ENCODE data around the gene MATK. TPM values are rescaled to one million over a fixed set of nuclear protein-coding genes. Genes with fewer than 3 reads are reported as not detected.
"Not testable (repeated sequence)": the region's sequence is repeated elsewhere in the genome, so short reads cannot be mapped to it uniquely, and the experiment has no call there.

Gene MATK
- total RNA-seq, 1 experiment from 2014 or later, result not detected

DNA sequence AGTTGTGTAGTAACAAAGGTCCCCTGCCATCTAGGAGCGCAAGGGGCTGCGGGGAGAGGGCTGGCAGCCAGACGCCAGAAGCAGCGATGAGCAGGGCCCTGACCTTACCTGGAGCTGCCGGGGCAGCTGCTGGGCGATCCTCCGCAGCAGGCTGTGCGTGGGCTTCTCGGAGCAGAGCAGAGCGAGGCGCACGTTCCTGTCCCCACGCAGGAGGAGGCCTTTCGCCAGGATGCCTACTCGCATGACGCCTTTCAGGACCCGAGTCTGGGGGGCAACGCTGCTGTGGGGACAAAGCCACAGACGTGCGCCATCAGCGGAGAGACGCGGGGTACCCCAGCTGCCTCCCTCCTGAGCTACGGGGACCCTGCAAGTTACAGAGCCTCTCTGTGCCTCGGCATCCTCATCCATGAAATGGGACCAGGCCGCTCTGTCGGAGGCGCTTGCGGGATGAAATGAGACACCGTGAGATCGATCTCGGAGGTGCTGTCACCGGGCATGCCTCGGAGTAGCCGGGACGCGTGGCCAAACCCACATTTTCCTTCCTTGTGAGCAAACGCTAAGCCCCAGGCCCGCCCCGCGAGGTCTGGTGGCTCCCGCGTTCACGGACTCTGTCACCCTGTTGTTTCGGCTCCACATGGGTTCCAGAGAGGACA is 30.5 kb upstream of the MATK start:
- DNase-seq (ENCODE audit: low read depth), result no peak

DNA sequence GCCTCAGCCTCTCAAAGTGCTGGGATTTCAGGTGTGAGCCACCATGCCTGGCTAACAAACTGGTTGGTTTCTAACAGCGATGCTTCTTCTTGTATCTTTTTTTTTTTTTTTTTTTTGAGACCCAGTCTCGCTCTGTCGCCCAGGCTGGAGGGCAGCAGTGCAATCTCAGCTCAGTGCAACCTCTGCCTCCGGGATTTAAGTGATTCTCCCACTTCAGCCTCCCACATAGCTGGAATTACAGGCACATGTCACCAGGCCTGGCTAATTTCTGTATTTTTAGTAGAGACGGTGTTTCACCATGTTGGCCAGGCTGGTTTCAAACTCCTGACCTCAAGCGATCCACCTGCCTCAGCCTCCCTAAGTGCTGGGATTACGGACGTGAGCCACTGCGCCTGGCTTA is 30.0 kb upstream of the MATK start:
- not testable (repeated sequence) for DNase-seq (ENCODE audit: low read depth)

DNA sequence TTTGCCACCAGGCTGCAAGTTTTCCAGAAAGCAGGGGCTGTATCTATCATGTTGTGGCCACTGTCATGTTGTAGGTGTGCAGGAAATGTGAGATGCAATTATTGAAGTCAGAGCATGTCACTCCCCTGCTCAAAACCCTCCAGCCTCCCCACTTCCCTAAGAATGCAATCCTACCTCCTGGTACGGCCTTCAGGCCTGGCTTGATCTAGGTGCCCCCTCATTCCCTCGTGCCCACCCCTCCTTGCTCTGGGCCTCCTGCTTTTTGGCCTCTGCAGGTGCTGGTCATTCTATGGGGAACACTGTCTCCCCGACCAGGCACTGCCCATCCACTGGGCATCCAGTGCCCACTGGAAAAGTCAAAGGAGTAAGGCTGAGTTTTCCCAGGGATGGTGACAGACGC is 28.5 kb upstream of the MATK start:
- no peak for DNase-seq (ENCODE audit: low read depth)

DNA sequence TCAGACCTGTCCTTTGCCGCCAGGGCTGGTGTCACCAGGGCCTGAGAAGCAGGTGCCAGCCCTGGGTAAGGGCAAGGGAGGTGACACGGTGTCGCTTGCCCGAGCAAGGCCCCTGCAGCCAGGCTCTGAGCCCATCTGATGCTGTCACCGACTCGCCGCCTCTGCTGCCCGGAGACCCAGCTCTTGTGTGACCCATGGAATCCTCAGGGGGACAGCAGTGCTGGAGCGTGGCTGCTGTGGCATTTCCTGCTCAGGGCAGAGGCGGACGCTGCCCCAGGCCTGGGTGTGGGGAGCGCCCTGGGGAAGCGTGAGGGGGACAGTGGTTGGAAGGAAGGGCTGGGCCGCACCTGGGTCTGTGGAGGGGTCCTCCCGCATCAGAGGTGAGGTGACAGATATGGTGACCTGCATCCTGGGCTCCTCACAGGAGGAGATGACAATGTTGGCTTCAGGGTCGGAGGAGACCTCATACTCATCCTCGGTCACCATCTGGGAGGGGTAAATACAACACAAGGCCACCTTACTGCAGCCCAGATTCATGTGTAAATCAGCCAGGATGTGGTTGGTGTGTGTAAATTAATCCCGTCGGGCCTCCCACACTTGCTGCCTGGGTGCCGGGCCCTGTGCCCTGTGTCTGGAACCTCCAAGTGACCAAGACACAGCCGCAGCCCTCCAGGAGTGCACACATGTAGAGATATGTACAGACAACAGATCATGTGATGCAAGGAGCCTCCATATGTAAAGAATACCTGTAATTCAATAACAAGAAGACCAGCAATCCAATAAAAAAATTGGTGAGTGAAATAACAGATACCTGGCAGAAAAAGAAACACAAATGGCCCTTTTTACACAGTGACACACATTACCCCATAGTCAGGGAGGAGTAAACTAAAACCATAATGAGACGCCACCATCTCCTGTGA is 27.6 kb upstream of the MATK start:
- no peak for DNase-seq (ENCODE audit: low read depth)

DNA sequence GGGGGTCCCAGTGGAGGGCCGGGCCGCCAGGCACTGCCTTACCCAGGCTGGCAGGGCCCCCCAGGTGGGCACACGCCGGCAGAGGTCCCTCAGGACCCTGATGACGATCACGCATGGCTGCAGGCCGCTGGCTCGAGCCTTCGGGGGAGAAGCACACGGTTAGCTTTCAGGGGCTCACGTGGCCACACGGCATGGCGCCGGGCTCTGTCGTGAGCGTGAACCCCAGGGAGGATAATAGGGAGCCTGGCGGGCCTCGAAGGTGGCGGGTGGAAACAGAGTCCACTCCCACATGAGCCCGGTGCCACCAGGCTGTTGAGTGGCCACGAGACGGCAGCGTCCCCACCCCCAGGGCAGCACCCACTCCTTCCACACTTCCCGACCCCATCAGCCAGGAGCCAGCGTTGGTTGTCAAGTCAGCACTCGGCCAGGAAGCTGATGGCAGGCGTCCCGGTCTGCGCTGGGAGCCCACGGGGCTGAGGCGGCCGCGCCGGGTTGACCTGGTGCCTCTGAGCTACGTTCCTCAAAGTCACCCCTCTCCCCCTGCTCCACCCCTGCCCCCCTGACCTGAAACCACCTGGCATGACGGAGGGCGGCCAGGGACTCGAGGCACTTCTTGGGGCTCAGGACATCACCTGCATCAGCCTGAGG is 24.7 kb upstream of the MATK start:
- DNase-seq (ENCODE audit: low read depth), result no peak

DNA sequence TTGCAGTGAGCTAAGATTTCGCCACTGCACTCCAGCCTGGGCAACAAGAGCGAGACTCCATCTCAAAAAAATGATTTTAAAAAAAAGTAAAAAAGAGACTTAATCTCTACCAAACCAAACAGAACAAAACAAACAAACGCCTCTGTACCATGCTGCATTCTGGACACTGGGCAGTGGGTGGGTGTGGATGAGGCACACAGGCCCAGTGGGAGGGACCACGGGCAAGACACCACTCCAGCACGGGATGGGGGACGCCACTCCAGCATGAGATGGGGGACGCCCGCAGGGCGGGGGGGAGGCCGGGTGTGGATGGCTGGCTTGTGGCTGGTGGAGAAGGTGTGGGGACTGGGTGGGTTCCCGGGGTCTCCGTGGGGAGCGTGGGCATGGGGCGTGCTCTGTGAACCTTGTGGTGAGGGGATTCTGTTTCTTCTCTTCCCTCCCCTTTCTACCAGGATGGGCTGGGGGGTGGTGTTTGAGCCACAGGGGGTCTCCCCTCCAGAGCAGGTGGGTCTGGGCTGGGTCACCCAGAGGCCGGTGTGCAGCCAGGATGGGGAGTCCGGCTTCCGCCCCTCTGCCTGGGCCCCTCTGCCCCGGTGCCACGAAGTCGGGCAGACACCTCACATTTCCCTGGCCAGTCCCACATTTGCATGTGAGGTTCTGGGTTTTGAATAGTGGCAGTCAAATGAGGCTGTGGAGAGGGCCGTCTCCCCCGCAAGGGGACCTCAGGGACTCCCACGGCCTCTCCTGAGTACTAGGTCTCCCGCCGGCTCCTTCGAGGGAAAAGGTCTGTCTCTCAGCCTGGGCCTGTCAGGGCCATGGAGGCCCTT is 23.9 kb upstream of the MATK start:
- no peak for DNase-seq (ENCODE audit: low read depth)

DNA sequence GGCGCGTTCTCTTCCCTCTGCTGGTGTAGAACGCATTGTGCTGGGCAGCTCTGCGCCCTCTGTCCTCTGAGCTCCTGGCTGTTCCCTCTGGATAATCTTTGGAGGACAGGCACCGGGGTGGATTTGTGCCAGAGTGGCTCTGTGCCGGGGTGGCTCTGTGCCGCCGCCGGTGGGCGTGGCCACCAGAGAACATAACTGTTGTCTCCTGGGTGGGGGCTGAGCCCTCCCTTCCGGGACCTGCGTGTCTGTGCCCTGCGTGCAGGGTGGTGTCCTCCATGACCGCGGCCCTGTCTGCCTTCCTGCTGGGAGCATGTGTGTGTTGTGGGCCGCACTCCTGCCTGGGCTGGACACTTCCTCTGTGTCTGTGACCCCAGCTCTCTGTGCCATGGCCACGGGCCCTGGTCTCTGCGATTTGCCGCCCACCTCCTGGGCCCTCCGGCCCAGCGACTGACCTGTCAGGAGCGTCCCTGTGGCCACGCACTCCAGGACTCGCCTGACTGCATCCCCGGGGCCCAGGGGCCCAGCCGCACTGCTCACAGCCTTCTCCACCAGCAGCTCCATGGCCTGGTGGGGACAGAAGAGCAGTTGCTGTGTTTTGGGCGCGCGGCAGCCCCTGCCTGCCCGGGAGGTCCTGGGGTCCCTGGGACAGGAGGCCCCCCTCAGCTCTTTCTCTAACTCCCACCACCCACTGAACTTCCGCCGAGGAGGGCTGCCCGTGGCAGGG is 22.4 kb upstream of the MATK start:
- no peak for DNase-seq (ENCODE audit: low read depth)

DNA sequence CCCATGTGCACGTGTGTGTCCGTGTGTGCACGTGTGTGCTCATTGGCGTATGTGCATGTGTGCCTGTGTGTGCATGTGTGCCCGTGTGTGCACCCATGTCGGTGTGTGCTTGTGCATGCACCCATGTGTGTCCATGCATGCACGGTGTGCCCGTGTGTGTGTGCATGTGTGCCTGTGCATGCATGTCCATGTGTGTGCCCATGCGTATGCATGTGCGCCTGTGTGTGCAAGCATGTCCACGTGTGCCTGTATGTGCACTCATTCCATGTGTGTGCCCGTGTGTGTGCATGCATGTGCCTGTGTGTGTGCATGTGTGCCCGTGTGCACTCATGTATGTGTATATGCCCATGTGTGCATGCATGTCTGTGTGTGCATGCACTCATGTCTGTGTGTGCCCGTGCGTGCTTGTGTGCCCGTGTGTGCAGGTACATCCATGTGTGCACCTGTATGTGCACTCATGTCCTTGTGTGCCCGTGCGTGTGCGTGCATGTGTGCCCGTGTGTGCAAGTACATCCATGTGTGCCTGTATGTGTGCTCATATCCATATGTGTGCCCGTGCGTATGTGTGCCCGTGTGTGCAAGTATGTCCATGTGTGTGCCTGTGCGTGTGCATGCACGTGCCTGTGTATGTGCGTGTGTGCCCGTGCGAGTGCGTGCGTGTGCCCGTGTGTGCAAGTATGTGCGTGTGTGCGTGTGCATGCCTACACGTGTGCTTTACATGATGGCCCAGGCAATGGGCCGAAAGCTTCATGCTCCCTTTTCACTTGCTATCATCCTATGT is 21.6 kb upstream of the MATK start:
- no peak for DNase-seq (ENCODE audit: low read depth)

DNA sequence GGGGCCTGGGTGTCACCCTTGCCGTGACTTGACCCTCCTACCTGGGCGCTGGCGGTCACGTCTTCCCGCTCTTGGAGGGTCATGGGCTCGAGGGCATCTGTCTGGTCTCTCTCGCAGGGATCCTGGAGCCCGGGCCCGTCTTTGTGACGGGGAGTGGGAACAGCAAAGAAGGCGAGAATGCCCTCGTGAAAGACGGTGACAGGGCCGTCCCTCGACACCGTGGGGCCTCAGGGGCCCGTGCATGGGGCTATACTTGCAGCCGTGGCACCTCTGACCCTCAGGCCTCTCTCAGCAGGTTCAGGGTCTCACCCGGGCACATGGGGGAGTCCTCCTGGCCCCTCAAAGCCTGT is 20.9 kb upstream of the MATK start:
- DNase-seq (ENCODE audit: low read depth), result no peak

DNA sequence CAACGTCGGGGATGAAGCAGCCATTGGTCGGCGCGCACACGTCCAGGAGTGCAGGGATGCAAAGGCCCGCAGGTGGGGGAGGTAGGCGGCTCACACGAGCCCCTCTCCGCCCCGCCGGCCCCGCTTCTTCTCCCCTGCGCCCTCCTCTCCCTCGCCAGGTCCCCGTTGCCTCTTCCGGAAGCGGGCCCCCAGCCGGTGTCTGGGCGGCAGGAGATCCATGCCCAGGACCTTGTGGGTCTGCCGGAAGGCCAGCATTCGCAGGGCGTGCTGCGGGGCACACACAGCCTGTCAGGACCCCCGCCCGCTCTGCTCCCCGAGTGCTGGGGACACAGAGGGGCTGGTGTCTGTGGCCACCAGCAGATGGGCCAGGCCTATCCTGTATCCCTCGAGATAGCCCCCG is 19.7 kb upstream of the MATK start:
- DNase-seq (ENCODE audit: low read depth), result no peak

DNA sequence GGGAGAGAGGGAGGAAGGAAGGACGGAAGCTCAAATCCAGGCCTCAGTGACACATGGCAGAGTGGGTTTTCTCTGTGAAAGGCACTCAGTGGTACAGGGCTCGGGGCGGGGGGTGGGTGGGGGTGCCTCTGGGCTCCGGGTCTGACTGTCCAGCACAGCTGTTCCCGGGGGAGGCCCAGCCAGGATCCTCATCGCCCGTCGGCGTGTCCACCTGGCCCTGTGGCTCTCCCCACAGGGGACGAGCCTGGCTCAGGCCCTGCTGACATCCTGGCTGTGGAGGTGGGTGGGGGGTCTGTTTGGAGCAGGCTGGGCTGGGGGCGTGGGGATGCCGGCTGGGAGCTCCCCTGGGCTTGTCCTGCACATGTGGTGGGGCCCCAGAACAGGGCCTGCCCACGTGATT is 18.2 kb upstream of the MATK start:
- DNase-seq (ENCODE audit: low read depth), result no peak

DNA sequence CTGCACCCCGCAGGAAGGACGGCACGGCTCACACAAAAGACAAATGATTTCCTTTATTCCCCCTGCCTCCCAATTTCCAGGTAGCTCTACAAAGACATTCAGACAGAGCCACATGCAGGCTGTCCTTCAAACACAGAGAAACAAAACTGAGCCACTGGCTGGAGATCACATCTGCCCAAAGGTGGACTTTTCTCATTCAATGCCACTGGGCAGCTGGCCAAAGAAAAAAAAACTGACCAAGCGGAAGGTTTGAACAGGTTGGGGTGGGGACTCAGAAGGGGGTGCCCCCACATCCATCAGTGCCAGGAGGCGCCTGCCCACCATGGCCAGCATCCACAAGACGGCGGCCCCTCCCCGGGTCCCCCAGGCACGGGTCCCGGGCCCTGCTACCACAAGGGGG is 17.8 kb upstream of the MATK start:
- no peak for DNase-seq (ENCODE audit: low read depth)

DNA sequence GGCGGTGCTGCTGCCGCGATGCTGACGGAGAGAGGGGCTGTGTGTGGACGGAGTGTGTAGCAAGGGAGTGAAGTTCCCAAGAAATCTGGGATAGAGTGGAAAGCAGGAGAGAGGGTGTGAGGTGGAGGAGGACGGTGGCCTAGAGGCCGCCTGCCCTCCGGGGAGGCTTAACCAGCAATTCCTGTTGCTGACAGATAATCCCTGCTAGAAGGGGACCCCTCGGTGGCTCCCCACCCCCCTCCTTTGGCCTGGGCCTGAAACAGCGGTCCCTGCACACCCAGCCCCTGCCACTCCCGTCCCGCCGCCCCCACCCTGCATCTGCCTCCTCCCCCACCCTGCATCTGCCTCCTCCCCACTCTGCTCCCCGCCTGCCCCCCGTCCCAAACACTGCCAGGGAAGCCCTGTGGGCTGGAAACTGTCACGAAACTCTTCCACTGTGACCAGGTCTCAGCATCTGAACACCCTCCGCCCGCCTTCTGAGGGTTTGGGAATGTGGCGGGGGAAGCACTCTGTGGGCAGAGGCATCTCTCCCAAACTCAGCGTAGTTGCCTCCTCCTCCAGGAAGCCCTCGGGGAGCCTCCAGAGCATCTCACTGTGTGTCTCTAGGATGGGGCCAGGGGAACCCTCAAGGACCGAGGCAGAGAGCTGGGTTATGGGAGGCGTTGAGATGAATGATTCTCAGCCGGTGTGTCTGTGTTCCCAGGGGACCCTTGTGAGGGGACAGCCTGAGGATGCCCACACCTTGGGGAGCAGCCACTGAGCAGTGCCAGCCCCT is 17.1 kb upstream of the MATK start:
- no peak for DNase-seq (ENCODE audit: low read depth)

DNA sequence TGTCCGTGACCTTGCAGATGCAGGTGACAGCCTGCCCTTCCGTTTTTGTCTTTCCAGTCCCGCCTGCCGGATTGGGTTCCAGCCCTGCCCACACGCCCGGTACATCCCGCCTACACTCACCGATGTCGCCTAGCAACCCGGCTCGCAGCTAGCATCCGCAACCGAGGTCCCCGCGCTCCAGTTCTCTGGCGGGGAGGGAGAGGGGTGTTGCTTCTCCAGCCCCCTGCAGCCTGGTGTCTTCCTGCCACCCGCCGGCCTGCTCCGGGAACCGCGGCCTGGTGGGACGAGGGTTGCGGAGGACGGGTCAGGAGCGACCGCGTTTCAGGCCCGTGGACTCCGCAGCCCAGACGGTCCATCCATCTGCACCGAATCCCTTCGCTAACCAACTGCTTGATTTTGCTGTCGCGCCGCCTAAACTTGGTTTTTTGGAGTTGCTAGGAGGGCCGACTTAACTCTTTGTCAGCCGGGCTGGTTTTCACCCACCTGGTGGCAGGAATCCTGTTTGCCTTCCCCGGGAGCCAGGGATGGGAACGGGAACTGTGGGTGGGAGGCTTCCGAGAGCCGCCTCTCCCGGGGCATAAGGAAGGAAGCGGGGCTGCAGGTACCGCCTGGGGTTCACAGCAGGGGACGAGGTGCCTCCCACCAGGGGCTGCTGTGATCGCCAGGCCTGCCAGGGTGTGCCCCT is 15.4 kb upstream of the MATK start:
- DNase-seq (ENCODE audit: low read depth), result no peak

DNA sequence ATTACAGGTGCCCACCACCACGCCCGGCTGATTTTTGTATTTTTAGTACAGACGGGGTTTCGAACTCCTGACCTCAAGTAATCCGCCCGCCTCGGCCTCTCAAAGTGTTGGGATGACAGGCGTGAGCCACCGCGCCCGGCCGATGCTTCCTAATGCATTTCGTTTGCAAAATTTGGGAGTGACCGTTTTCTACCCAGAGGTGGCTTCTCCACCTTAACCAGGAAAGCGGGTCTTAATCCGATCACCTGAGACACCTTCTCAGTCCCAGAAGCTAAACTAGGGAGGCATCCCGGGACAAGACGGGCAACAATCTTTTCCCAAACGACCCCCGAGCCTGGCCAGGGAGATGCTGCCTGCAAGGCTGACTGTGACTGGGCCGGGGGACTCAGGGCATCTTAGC is 14.8 kb upstream of the MATK start:
- DNase-seq (ENCODE audit: low read depth), result no peak

DNA sequence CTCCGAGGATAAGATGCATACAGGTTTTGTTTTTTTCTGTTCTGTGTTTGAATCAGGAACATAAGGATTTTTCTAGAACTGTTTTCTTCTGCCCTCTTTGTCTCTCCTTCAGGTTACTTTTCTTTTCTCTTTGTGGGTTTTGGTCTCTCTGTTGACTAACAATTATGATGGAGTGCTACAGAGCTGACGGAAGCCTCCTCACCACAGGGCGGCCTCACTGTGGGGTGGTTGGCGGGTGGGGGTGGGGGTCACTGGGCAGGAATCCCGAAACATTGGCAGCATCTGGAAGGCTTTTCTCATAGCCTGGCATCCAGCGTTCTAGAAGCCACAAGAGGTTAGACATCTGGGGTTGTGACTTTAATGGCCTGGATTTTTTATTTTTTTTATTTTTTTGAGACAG is 12.0 kb upstream of the MATK start:
- DNase-seq (ENCODE audit: low read depth), result no peak

DNA sequence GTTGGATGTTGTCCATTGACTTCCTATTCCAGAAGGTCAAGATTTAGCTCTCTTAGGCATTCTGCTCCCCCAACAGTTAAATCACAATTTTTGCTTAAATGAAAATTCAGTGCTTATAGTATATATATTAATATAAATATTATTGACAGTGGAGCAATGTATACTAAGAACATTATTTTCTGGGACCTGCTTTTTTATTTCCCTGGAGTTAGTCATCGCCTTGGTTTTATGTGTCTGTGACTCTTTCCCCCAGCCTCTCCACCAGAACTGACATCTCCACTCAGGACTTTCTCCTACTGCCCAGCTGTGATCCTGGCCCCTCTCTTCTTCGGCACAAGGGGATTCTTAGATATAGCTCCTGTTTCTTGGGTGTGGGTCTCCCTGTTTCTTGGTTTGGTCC is 10.2 kb upstream of the MATK start:
- DNase-seq (ENCODE audit: low read depth), result no peak

DNA sequence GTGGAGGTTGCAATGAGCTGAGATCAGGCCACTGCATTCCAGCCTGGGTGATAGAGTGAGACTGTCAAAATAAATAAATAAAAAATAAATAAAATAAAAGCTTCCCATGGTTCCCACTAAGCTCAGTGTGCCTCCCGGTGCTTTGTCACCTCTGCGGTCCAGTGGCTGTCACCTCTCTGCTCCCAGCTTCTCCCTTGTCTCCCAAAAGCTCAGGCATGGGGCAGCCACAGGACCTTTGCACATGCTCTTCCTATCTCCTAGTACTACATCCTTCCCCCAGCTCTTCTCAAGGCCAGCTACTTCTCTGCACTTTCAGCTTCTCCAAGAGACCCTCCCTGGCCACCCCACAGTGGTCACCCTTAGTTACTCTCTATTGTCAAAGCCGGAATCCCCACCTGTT is 7.6 kb upstream of the MATK start:
- DNase-seq (ENCODE audit: low read depth), result no peak

DNA sequence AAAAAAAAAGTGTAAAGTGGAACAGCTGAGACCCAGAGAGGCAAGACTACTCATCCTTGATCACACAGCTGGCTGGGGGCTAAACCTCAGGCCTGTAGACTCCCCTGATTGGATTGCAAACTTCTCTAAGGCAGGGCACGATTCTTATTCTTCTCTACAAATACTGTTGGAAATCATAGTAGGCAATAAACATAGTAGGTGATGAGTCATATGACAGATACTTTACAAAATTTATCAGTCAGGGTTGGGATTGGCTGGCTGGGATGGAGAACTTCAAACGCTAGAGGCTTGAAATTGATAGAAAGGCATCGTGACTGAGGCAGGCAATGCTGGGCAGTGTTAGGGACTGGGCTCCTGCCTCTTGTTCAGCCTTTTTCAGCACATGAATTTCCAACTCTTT is 5.9 kb upstream of the MATK start:
- DNase-seq (ENCODE audit: low read depth), result no peak
